OCI-LY7 (cell line): Measurements from ENCODE around the gene PDLIM3. TPM values are rescaled to one million over a fixed set of nuclear protein-coding genes. Genes with fewer than 3 reads are reported as not detected.

Source experiments
- BruUV-seq: library from RNA; stranded (reverse); fragments of 400-500 nt; replicated peaks from 2 replicates; lab custom pipeline; 2021; lab: Mats Ljungman, UMichigan
- CTCF ChIA-PET: fragments of 300-600 bp; sonication (Branson Sonifier 250); formaldehyde crosslinking; loops from one replicate; lab custom pipeline; 2022; ENCODE audit warnings: antibody characterized with exemption; ENCODE audit not compliant: unreplicated experiment; lab: Charles Lee
- POLR2A ChIA-PET: fragments of 300-600 bp; sonication (Branson Sonifier 250); formaldehyde crosslinking; loops from one replicate; lab custom pipeline; 2022; ENCODE audit warnings: antibody characterized with exemption; lab: Charles Lee
- DNase-seq: peaks from one replicate; pipeline ENCODE4 v3.0.0-alpha.2; 2015; ENCODE audit warnings: low spot score
- H2AFZ ChIP-seq: fragments of 200-600 bp; sonication (generic), shearing (Covaris generic); 2 replicates; pipeline ENCODE4 v1.6.1; 2014; ENCODE audit warnings: mild to moderate bottlenecking, antibody characterized with exemption, low read length, moderate library complexity
- H3K27ac ChIP-seq: fragments of 200-600 bp; sonication (generic); 2 replicates; pipeline ENCODE4 v1.5.1; 2014; ENCODE audit warnings: mixed run types, low read depth, mild to moderate bottlenecking, moderate library complexity, low read length, inconsistent platforms; ENCODE audit not compliant: poor library complexity, severe bottlenecking
- H3K36me3 ChIP-seq: fragments of 200-600 bp; sonication (generic); 2 replicates; pipeline ENCODE4 v1.6.1; 2014; ENCODE audit warnings: mild to moderate bottlenecking, antibody characterized with exemption, low read length, moderate library complexity, mixed read lengths; ENCODE audit not compliant: insufficient read depth
- H3K4me1 ChIP-seq: fragments of 200-600 bp; sonication (generic); 2 replicates; pipeline ENCODE4 v1.5.1; 2014; ENCODE audit warnings: mild to moderate bottlenecking, low read length; ENCODE audit not compliant: insufficient read depth, poor library complexity, severe bottlenecking
- H3K4me2 ChIP-seq: fragments of 200-600 bp; sonication (generic); 2 replicates; pipeline ENCODE4 v1.6.1; 2014; ENCODE audit warnings: mild to moderate bottlenecking, low read length
- H3K4me3 ChIP-seq: fragments of 200-600 bp; sonication (generic); 2 replicates; pipeline ENCODE4 v1.5.1; 2014; ENCODE audit warnings: mild to moderate bottlenecking, low read depth, low read length; ENCODE audit not compliant: poor library complexity, severe bottlenecking
- H3K79me2 ChIP-seq: fragments of 200-600 bp; sonication (generic); 2 replicates; pipeline ENCODE4 v1.6.1; 2016; ENCODE audit warnings: low read depth, mild to moderate bottlenecking, low read length, moderate library complexity, mixed read lengths; ENCODE audit not compliant: insufficient read depth
- H3K9me2 ChIP-seq: fragments of 200-600 bp; sonication (generic); 2 replicates; pipeline ENCODE4 v1.6.1; 2016; ENCODE audit warnings: mild to moderate bottlenecking, low read length, mixed read lengths; ENCODE audit not compliant: insufficient read depth
- H3K9me3 ChIP-seq: fragments of 200-600 bp; sonication (generic); 2 replicates; pipeline ENCODE4 v1.6.1; 2014; ENCODE audit warnings: mild to moderate bottlenecking, mixed run types, low read length, mixed read lengths
- H4K20me1 ChIP-seq: fragments of 200-600 bp; sonication (generic); 2 replicates; pipeline ENCODE4 v1.6.1; 2014; ENCODE audit warnings: mild to moderate bottlenecking, antibody characterized with exemption, low read length, moderate library complexity, mixed read lengths; ENCODE audit not compliant: insufficient read depth
- EZH2phosphoT487 ChIP-seq: fragments of 200-600 bp; sonication (generic); IDR thresholded peaks from 2 replicates; pipeline ENCODE4 v1.6.1; 2018; ENCODE audit warnings: low read depth, borderline replicate concordance, mild to moderate bottlenecking, mixed run types, antibody characterized with exemption, low read length, moderate library complexity, mixed read lengths
- intact Hi-C: fragments of 100-400 bp; cut with micrococcal nuclease; formaldehyde crosslinking; loops from one replicate; pipeline ENCODE4 v1.10.0; 2022; ENCODE audit not compliant: unreplicated experiment
- total RNA-seq, 2 experiments: library from RNA; depleted of rRNA in 1 of 2; stranded (reverse); fragments of >200 nt in 1 of 2; shearing (Covaris generic) in 1 of 2; gene quantifications; 2 replicates each; pipeline ENCODE4 v1.2.3, GENCODE V29; 2014 to 2022
- TF ChIP-seq, protein P1 (sequence below): fragments of 200-600 bp; sonication (generic); conservative IDR thresholded peaks from 2 replicates; pipeline ENCODE4 v1.5.1; 2014; ENCODE audit warnings: mild to moderate bottlenecking, antibody characterized with exemption, low read length, moderate library complexity, mixed read lengths

PDLIM3 gene
- total RNA-seq, 2 experiments from 2014 or later, result 0.03 TPM; not detected in 1

DNA sequence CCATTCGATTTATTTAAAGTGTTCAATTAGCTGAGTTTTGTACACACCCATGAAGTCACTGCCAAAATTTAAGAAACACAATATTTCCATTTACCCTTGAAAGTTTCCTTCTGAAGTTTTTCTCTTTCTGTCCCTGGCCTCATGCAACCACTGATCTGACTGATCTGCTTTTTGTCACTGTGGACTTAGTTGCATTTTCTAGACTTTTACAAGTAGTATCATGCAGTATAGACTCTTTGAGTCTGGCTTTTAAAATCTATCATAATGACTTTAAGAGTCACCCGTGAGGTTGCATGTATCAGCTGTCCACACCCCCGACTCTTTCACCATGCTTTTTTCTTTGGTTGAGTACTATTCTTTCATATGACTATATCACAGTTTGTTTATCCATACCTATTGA is 29.0 kb upstream of the PDLIM3 start:
- intact Hi-C loops, result no loop called here
- DNase-seq, result no peak
- H3K9me2 ChIP-seq, result no peaks in the 10 kb centered on the region
- H3K36me3 ChIP-seq, result no peaks in the 10 kb centered on the region
- no peak overlapping the region for H3K27ac ChIP-seq
- TF ChIP-seq EZH2phosphoT487, result no peak
- TF ChIP-seq, protein P1, sequence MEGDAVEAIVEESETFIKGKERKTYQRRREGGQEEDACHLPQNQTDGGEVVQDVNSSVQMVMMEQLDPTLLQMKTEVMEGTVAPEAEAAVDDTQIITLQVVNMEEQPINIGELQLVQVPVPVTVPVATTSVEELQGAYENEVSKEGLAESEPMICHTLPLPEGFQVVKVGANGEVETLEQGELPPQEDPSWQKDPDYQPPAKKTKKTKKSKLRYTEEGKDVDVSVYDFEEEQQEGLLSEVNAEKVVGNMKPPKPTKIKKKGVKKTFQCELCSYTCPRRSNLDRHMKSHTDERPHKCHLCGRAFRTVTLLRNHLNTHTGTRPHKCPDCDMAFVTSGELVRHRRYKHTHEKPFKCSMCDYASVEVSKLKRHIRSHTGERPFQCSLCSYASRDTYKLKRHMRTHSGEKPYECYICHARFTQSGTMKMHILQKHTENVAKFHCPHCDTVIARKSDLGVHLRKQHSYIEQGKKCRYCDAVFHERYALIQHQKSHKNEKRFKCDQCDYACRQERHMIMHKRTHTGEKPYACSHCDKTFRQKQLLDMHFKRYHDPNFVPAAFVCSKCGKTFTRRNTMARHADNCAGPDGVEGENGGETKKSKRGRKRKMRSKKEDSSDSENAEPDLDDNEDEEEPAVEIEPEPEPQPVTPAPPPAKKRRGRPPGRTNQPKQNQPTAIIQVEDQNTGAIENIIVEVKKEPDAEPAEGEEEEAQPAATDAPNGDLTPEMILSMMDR, result no peak
- no peak overlapping the region for H2AFZ ChIP-seq
- H3K79me2 ChIP-seq, result no peaks in the 10 kb centered on the region
- BruUV-seq, result no TSS peak
- H4K20me1 ChIP-seq, result no peaks in the 10 kb centered on the region
- no peaks in the 10 kb centered on the region for H3K4me1 ChIP-seq
- CTCF ChIA-PET, result no interaction called here
- H3K4me3 ChIP-seq, result no peak overlapping the region
- H3K9me3 ChIP-seq, result no peaks in the 10 kb centered on the region
- no peak overlapping the region for H3K4me2 ChIP-seq
- POLR2A ChIA-PET, result no interaction called here

DNA sequence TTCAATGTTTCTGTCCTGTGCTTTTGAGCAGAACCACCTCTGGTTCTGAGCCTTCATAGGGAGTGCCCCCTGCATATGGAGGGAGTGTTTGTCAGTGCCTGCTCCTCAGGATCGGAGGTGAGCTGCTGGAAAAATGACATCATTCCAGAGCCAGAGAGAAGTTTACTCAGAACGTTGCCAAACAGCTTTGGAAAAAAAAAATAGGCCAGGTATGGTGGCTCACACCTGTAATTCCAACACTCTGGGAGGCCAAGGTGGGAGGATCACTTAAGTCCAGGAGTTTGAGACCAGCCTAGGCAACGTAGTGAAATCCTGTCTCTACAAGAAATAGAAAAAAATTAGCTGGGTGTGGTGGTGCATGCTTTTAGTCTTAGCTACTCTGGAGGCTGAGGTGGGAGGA is 27.2 kb upstream of the PDLIM3 start:
- no peaks in the 10 kb centered on the region for H3K9me2 ChIP-seq
- H3K36me3 ChIP-seq, result no peaks in the 10 kb centered on the region
- TF ChIP-seq, protein P1, result no peak
- TF ChIP-seq EZH2phosphoT487, result no peak
- H3K79me2 ChIP-seq, result no peaks in the 10 kb centered on the region
- BruUV-seq, result no TSS peak
- H3K4me2 ChIP-seq, result no peak overlapping the region
- no peaks in the 10 kb centered on the region for H3K4me1 ChIP-seq
- intact Hi-C loops, result no loop called here
- no peaks in the 10 kb centered on the region for H4K20me1 ChIP-seq
- no peaks in the 10 kb centered on the region for H3K9me3 ChIP-seq
- ChIA-PET CTCF (no interaction called here), POLR2A (interaction anchor here (0.6 to 1.3 kb wide), 3 partner anchors 12 to 209 kb away, joined by 3 to 7 read pairs (median 4); no protein-coding TSS in a partner anchor)
- H2AFZ ChIP-seq, result no peak overlapping the region
- no peak for DNase-seq
- H3K4me3 ChIP-seq, result no peak overlapping the region
- no peak overlapping the region for H3K27ac ChIP-seq

DNA sequence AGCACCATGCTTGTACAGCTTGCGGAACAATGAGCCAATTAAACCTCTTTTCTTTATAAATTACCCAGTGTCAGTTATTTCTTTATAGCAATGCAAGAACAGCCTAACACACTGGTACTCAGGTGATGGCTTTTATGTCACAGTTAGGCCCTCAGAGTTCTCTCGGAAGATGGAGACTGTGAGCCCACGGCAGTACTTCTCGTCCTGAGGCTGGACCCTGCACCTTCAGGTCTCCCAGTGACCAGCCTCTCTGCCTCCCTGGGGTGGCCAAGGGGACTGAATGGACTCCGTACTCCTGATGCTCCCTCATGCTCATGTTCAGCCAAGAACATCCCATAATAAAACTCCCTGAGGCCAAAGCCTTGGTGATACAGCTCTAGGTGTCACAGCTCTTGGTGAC is 25.0 kb upstream of the PDLIM3 start:
- no peak overlapping the region for H3K4me3 ChIP-seq
- H3K9me3 ChIP-seq, result no peaks in the 10 kb centered on the region
- no peaks in the 10 kb centered on the region for H3K9me2 ChIP-seq
- CTCF ChIA-PET, result no interaction called here
- no peaks in the 10 kb centered on the region for H3K36me3 ChIP-seq
- no TSS peak for BruUV-seq
- H3K27ac ChIP-seq, result no peak overlapping the region
- H3K79me2 ChIP-seq, result no peaks in the 10 kb centered on the region
- intact Hi-C loops, result no loop called here
- H3K4me1 ChIP-seq, result no peaks in the 10 kb centered on the region
- DNase-seq, result no peak
- H3K4me2 ChIP-seq, result no peak overlapping the region
- no peaks in the 10 kb centered on the region for H4K20me1 ChIP-seq
- TF ChIP-seq EZH2phosphoT487, result no peak
- TF ChIP-seq, protein P1, result no peak
- H2AFZ ChIP-seq, result no peak overlapping the region
- POLR2A ChIA-PET, result interaction anchor here (0.6 to 0.9 kb wide), 6 partner anchors 13 to 1894 kb away, joined by 3 to 7 read pairs (median 4); no protein-coding TSS in a partner anchor
